Erythroblast (primary cell): Measurements from ENCODE around the gene TGFBR2.

Experiments
- GATA1 ChIP-seq: IDR thresholded peaks from 2 replicates; pipeline ENCODE4 v1.6.1; 2011; ENCODE audit warnings: low read depth, mild to moderate bottlenecking, control low read depth, low read length, moderate library complexity
- POLR2A ChIP-seq: IDR thresholded peaks from 2 replicates; pipeline ENCODE4 v1.6.1; 2011; ENCODE audit warnings: mild to moderate bottlenecking, low read length

- TF ChIP-seq POLR2A: no peak
- no peak for TF ChIP-seq GATA1
Measured at GRCh38 chr3:30641416-30642251, 35.2 kb downstream of the TGFBR2 start.
